TTC549 (cell line): Measurements from ENCODE around the gene TIMM23.
"Not testable (repeated sequence)": the region's sequence is repeated elsewhere in the genome, so short reads cannot be mapped to it uniquely, and the experiment has no call there.

Experiments
- FAIRE-seq: peaks from 2 replicates; lab custom pipeline; 2012; peaks lifted over from hg19 to GRCh38; lab: Jason Lieb, UNC

Gene TIMM23

DNA sequence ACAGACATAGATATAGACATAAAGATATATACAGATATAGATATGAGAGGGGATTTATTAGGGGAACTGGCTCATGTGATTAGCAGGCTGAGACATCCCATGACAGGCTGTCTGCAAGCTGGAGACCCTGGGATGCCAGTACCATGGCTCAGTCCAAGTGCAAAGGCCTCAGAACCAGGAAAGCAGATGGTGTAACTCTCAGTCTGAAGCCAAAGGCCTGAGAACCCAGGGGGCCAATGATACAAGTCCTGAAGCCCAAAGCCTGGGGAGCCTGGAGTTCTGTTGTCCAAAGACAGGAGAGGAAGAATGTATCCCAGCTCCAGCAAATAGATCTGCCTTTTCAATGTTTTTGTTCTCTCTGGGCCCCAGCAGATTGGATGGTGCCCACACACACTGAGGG, 52.7 kb downstream of the TIMM23 start:
- FAIRE-seq: no peak

DNA sequence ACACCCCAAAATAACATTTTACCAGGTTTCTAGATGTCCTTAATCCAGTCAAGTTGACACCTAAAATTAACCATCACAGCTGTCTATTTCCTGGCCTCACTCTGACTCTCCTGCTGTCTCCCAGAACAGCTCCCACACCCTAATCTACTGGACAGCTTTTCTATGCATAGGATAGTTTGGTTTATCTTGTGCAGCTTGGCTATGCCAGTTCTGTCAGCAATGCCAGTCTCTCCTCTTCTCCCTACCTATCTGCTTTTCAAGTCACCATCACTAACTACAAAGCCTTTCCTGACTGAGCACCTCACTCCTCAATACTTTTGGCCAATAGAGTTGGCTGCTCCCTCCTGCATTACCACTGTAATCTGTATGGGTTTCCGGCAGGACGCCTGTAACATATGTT, 53.1 kb downstream of the TIMM23 start:
- no peak for FAIRE-seq

DNA sequence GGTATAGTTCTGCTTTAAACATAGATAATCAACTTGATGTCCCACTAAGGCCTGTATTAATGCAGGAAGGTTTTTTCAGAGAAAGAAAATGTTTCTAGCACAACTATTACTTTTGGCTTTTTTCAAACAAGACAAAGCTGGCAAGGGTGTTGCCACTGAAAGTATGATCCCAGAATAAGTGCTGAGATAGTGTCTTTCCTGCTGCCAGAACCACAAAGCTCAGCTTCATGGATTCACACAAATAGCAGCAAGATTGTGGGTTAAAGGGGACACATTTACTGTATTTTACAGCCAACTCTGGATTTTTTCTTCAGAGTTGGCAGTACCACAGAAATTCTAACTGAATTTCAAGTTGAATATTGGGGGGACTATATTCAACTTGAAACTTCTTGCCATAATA, 53.8 kb downstream of the TIMM23 start:
- FAIRE-seq: no peak

DNA sequence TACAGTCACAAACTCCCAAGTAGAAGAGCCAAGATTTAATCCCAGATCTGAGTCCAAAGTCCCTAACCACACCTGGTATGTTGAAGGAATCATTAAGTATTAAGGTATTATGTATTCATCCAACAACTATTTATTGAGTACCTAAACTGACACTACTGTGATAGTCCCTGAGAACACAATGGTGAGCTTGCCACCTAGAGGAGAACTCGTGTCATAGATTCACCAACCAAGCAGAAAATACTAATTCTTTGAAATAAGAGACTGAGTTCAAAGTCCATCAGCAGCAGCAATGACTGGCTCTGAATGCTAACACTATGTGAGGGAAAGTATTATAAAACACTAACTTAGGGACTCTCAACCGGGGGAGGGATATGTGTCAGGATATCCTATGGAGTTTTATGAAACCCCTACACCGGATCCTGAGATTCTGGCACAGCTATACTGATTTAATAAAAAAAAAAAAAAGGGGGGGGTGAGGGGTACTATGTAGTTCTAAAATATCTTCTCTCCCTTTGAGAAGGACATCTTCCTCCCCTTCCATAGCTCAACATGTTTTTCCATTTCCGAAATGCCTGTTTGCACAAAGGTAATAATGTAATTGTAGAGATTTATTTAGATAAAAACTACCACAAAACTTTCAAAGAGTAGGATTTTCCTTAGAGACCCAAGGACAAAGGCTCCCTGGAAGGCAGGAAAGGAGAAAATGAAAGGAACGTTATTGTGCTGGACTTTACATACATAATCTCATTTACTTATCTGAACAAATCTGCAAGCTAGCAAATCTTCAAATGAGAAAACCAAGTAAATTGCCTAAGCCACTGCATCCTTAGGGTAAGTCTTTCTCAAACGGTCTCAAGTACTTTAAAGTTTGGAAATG, 56.5 kb downstream of the TIMM23 start:
- FAIRE-seq: no peak

DNA sequence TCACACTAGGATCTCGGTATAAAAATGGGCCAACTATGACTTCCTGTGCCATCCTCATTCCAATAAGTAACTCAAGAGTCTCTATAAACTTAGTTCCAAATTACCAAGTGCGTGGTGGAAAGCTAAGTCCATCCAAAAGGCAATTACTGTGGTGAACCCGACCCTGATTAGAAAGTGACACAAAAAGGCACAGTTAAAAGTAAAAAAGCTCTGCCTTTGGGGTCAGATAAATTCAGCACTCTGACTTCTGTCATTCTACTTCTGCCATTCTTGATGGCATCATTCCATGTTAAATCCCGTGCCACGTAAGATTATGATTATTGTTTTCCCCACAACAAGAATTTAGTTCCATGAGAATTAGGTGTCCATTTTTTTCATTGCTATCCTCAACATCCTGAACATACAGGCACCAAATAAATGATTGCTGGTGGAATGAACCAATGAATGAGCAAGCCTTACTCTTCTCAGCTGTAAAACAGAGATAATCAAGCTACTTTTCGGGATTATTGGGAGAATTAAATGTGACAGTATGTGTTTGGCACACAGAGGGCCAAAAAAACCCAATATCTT, 57.3 kb downstream of the TIMM23 start:
- FAIRE-seq: no peak

DNA sequence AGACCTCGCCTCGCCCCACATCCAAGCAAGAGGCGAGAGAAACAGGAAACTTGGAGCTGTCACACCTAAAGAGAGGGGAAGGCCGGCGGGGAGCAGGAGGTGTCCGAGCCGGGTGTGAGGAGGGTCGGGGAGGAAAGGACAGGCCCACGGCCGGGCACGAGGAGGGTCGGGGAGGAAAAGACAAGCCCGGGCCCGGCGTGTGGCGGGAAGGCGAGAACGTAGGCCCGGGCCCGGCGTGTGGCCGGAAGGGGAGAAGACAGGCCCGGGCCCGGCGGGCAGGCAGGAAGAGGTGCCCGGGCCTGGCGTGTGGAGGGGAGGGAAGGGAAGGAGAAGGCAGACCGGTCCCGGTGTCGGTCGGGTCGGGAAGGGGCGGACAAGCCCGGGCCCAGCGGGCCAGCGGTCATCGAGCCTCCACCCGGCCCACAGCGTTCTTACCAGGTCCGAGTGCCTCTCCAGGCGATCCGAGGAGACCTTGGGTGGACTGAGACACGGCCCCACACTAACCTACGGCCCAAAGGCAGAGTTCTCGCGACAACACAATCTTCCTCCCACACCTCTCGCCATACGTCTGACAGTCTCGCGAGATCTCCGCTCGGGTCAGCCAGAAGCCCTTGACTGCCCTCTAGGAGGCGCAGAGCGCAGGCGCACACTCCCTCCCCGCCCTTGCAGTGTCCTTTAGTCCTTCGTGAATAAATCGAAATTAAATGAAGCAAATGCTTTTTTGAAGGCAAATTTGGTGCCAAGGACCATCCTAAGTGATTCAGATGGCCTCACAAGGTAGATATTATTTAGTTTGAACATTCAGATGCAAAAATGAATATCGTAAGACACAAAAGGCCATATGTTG, 58.0 kb downstream of the TIMM23 start, which contains the start of gene NCOA4:
Gene NCOA4, minus strand, starts transcription at position 533 of the 847 bp plus-strand sequence. CDS start 13,943 bp downstream, outside the sequence.
- no peak for FAIRE-seq

DNA sequence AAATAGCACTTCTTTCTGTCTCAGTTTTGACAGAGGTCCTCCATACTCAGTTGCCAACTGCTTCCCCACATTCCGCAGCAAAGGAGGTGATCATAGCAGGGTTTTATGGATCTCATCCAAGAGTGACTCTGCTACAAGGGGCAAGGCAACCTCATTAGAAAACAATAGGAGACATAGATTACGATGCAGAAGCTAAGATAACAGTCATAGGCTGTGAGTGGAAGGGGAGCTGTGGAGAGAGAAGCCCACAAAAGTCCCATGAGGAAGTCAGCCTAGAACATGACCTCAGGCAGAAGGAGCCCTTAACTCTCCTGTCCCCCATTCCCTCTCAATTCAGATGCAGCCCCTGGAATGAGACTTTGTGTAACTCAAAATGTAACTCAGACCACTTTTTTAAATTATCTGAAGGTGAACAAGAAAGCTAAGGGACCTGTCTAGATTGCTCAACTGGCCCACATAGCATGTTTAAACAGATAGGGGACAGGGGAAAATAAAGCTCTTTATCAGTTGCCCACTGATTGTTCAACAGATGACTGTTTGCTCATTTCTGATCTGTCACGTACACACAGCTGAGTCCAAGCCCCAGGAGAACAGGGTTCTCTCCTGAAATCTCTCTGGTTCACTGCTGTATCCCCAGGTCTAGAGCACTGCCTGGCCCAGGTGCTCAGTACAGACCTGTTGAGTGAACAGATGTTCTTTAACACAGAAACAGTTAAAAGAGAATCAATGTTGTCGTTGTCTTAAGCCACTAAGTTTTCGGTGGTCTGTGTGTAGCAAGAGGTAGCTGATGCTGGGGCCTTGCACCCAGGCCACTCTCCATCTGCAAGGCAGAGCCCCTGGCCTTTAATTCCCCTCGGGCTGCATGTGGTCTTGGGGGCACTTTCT, 59.6 kb downstream of the TIMM23 start:
- FAIRE-seq: no peak

DNA sequence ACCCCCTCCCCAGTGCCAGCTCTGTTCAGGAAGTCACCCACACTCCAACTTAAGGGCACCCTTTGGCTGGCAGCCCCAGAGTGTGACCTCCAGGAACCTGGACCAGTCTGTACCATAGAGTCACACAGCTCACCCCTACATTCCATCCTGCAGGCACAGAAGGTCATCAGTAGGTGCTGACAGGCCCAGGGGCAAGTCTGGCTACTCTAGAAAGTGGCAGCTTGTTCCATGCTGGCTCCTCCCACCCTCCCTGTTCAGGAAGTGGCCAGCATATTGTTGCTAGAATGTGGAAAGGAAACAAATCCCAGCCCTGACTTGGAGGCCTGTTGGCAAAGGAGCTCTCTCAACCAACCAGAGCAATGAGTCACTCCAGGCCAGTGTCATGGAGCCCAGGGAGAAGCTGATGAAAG, 61.3 kb downstream of the TIMM23 start:
- FAIRE-seq: no peak

DNA sequence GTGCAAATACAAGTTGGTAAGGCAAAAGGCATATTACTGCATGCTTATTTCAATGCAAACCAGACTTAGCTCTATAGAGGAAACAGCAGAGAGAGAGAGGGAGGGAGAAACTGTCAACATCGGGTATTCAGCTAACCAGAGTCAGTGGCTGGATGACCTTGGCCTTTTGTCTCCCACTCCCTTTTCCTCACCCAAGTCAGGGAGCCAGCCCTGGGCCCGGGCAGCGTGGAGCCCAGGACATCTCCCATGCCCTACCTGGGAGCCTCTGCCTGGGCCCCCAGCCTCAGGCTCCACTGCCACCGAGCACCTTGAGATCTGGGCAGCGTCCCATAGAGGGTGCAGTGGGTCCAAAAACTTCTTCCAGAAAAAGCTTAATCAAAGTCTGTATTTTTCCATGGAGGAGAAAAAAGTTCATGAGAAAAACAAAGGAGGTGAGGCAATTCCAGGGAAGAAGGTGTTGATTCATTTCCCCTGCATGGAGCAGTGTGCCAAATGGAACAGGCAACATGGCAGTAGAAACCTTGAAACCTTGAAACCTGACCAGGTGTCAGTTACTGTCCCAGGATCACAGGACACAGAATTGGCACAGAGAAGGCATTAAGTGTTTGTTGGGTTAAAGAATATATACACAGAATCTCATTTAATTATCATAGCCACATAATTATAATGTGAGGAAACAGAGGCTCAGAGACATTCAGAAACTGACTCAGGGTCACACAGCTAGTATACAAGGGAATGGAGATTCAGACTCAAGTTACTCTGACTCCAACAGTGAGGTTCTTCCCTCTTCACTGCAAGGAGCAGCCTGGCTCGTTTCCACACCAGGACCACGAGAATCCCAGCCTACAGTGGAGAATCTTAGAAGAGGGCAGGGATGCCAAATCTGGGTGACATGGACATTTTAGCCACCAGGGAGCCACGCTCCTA, 63.9 kb downstream of the TIMM23 start:
- FAIRE-seq: no peak

DNA sequence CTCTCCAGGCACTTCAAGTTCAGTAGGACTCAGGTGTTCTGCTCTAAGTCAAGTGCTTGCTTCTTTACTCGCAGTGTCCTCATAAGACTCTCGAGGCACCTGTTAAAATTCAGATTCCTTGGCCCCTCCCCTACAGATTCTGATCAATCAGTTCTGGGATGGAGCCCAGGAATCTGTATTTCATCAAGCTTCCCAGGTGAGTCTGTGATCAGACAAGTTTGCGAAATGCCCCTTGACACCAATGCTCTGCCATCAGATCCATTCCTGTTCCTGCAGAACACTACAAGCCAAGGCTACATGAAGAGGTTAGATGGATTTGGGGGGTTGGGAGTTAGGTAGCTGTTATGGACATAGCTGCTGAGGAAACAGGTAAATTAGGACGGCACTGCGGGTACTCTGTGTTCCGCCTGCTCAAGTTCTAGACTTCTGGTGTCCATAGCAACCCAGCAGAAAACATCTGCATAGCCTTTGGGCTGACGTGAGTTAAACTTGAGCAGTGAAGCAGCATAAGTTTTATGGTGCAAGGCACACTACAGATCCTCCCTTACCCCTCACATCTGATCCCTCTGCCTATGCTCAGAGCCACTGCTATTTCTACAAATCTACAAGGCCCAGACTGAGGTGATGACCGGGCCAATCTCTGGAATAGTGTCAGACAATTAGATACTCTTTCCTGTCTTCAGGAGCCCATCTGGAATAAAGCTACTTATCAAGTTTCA, 65.0 kb downstream of the TIMM23 start:
- FAIRE-seq: no peak

DNA sequence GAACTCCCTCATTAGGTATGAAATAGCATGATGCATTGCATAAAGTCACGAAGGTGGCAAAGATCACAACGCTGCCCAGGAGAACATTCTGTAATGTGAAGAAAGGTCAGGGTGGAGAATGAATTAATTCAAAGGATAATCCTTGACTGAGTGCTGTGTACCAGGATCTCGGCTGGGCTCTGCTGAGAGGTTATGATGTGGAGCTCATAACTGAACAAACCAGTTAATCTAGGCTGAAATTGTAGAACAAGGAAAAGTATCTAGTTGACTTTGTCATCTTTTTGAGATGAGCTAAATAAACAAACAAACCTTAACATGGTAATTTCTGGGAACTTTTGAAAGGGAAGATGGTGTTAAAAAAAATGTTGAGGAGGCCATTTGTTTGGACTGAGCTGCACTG, 67.7 kb downstream of the TIMM23 start:
- FAIRE-seq: no peak

DNA sequence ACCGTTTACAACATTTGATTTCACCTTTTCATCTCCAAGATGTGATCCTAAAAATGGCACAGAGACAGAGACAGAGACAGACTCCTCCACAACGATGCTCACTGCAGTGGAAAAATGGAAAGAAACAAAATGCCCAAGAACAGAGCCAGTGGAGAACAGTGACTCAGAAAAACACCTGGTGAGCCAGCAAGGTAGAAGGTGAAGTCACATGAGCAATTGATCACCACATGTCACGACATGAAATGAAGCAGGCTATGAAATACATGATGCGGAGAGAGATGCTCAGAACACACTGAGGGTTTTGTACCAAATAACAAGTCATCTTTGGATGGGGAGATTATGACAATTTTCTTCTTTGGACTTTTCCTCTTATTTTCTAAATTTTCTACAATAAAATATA, 70.2 kb downstream of the TIMM23 start:
- FAIRE-seq: no peak

DNA sequence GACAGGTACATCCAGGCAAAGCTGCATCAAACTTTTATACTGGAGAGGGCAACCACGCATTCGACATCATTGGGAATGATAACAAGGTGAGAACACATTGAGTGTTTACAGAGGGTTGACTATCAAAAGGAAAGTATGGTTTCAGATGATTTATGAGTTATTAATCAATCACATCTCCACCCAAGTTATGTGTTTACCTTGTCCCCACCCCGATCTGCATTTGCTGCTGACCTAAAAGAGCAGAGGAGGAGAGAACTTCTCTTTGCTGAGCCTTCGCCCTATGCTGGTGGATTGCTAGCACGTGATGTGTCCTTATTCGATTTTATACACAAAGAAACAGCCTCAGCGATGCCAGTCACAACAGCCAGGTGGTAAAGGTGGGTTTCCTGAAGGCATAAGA, 74.0 kb downstream of the TIMM23 start, which contains the start of gene MSMB:
Gene MSMB, minus strand, starts transcription at position 9 of the 400 bp plus-strand sequence. CDS start 32 bp downstream, outside the sequence.
- FAIRE-seq: no peak

DNA sequence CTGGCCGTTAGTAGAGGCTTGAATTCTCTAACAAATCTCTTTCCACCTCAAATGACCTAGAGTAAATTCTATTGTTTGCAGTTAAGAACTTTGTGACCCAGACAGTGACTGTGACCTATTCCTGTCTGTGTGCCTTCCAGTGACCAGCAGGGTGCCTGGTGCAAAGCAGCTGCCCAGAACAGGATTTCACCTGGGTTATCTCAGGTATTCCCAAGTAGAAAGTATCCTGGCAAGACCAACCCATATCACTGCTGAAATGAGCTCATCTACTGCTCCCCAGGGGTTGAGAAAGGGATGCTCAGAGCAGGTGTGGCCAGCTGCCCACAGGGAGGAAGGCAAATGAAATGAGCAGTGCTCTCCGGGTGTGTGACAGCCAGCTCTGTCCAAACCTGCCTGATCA, 75.9 kb downstream of the TIMM23 start:
- FAIRE-seq: no peak

DNA sequence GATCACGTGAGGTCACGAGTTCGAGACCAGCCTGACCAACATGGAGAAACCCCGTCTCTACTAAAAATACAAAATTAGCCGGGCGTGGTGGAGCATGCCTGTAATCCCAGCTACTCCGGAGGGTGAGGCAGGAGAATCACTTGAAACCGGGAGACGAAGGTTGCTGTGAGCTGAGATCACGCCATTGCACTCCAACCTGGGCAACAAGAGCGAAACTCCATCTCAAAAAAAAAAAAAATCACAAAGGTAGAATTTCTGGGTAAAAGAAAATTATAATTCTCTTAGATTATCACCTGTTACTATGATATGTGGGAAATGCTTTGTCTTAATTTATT, 77.2 kb downstream of the TIMM23 start:
- not testable (repeated sequence) for FAIRE-seq

DNA sequence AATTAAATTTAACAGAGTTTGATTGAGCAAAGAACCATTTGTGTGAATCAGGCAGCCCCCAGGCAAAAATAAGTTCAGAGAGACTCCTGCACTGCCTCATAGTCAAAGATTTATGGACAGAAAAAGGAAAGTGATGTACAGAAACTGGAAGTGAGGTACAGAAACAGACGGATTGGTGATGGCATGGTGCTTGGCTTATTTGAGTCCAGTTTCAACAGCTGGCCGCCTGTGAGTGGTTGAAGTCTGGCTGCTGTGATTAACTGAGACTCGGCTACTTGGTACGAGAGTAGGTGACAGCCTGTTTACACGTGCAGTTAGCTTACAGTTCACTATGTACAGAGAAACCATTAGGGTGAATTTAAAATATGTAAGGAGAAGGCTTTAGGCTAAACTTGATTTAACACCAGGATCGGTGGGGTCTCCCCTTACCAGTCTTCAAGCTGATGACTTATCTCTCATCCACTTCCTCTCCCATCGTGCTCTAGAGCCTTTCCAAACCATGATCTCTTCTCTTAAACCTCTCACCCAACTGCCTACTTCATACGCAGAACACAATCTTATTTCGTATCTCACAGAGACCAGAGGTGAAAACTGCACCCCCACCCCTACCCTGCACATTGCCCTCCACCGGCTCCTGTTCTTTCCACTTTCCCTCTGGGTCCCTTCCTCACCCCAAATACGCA, 78.8 kb downstream of the TIMM23 start:
- FAIRE-seq: no peak

DNA sequence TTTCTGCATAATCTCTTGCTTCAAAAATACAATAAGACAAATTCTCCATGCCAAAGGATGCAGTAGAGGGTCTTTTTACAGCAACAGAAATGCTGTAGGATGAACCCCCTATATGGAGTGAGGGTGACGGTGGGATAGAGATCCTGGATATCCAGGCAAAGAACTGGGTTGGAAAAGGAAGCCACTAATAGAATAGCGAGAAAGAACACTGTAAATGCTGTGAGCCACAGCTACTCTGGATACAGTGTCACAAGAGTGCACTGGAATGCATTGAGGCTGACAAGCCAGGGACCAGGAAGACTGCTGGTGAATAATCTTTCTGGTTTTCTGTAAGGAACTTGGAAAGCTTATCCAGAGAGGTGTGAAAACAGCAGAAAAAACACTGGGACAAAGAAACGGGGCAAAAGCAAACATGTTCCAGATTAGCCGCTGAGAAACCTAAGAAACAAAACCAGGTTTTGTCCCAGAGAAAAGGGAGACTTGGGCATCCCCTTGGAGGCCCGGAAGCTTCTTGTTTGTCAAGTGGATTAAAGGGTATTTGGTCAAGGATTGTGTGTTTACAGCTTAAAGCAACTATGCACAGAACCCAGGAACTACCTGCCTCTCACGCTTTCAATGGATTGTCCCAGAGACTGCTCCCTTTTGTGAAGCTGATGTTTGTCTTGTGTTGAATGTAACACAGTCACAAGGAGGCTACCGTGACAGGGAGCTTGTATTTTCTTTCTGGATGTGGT, 79.9 kb downstream of the TIMM23 start:
- FAIRE-seq: no peak

DNA sequence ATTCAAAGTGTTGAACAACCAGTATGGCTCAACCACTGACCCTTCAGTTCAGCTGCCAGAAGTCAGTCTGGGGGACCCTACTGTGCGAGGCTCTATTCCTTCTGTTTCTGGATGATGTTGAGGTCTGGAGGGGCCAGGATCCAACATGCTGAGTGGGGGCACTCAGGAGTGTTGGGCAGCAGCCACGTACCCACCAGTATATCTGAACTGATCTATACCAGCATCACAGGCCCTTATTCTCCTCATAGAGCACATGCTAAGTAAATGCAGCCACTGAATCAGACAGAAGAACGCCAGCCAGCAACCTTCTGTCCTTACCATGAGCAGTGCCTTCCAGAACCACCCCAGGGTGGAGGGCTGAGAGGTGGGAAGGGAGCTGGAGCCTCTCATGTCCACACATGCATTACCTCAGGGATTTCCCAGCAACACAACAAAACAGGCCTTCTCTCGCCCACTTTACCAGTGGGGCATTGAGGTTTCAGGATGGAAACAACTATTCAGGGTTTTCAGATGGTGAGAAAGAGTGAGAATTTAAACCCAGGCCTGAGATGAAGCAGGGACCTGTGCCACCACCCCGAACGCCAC, 80.6 kb downstream of the TIMM23 start:
- FAIRE-seq: no peak
